IPS-20b (cell line): ENCODE data around the gene EPHA10.

Experiments used
- H3K27ac ChIP-seq: one replicate; pipeline ENCODE4 v1.5.1; 2013; ENCODE audit warnings: low read length
- H3K27me3 ChIP-seq: 2 replicates; pipeline ENCODE4 v1.6.1; 2013; ENCODE audit warnings: mild to moderate bottlenecking, low read length, inconsistent platforms; ENCODE audit not compliant: insufficient read depth
- H3K36me3 ChIP-seq: 2 replicates; pipeline ENCODE4 v1.6.1; 2013; ENCODE audit warnings: low read depth, mild to moderate bottlenecking, inconsistent platforms, low read length, moderate library complexity; ENCODE audit not compliant: insufficient read depth
- H3K4me1 ChIP-seq: 2 replicates; pipeline ENCODE4 v1.6.1; 2013; ENCODE audit warnings: mild to moderate bottlenecking, control low read depth, inconsistent platforms, low read length, moderate library complexity; ENCODE audit not compliant: insufficient read depth
- H3K4me3 ChIP-seq: 2 replicates; pipeline ENCODE4 v1.5.1; 2013; ENCODE audit warnings: mild to moderate bottlenecking, low read length, inconsistent platforms
- H3K9ac ChIP-seq: 2 replicates; pipeline ENCODE4 v1.6.1; 2013; ENCODE audit warnings: low read depth, mild to moderate bottlenecking, inconsistent platforms, low read length, moderate library complexity
- H3K9me3 ChIP-seq: 2 replicates; pipeline ENCODE4 v1.6.1; 2013; ENCODE audit warnings: mild to moderate bottlenecking, low read depth, low read length, inconsistent platforms; ENCODE audit not compliant: insufficient read depth

EPHA10 gene

DNA sequence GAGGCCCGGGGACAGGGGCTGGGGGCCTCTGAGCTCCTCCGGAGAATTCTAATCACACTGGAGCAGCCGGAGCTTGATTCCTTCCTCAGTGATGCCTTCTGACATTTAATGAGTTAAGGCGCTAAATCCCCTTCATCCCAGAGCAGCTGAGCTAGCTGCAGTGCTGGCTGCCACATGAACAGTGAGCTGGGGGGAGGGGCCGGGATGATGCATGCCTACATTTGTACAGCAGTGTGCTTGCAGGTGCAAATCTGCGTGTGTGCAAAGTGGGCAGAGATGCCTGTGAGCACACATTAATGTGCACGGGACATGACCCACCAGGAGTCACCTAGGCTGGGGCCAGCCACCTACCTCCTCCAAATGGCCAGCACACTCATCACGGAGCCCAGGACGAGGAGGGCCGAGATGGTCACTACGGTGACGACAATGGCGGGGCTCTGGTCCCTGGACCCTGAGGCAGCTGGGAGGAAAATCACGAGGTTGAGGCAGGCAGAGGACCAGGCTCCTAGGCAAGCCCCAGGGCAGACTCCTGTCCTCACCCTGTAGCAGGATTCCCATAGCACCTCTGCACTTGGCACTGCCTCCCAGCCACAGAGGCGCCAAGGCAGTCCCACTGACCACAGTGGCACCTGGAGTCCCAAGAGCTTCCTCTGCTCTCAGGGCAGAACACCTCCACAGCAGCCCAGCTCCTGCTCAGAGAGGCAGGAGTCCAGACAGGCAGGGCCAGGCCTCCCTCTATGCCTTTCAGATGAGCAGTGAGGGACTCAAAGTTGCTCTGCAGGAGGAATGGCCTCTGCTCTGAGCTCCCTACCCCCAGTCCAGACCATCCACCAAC, 38.0 kb downstream of the EPHA10 start:
- Histone ChIP-seq H3K9me3 (no peaks in the 10 kb centered on the region), H3K4me1 (no peaks in the 10 kb centered on the region), H3K27me3 (peaks cover 29% of the 10 kb centered on the region), H3K27ac (no peak overlapping the region), H3K4me3 (no peak overlapping the region), H3K9ac (no peak overlapping the region), H3K36me3 (no peaks in the 10 kb centered on the region)

DNA sequence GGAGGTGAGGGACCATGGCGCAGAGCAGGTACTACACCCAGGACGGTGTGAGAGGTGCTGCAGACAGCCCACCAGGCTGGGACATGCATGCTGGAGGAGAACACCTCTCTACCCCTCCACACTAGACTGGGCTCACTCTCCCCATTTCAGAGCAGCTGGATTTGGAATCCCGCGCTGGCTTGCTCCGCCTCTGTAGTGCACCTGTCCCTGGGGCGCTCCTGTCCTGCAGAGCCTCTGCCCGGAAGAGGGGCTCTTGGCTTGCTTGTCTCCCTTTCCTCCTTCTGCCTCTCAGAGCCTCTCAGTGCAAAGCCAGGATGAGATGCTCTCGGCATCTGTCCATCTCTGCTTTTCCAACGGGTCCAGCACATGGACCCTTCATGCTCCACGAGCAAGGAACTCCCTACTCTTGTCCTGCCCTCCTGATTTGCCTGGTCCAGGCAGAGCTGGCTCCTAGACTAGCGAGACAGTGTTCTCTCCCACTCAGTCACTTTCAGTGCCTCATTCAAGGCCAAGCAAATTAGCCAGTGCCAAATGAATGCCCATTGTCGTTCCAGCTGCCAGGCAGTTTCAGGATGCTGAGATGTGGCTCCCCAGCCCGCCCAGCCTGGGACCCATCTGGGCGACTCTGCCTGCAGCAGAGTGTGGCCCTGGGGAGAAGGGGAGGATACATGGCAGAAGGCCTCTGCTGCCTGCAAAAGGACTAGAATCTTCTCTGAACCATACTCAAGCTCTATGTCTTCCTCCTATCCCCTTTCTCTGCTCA, 38.9 kb downstream of the EPHA10 start:
- H3K27me3 ChIP-seq, result peaks cover 29% of the 10 kb centered on the region

DNA sequence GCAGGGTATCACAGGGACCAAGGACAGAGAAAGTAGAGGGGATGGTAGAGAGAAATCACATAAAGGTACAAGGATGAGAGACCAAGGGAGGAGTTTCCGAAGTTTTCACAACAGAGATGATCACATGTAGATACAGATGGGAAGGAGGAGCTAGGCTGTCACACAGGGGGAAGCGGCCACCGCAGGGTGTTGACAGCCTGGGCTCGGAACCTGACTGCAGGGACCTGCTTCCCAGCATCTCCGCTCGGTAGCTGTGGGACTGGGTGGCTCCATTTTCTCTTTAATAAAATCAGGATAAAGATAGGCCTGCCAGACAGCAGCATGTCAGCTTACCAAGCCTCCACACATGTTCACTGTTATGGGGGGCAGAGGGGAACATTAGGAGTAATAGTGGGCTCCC, 40.3 kb downstream of the EPHA10 start:
- Histone ChIP-seq H3K27me3 (peaks cover 26% of the 10 kb centered on the region; the same call in 1 of the 2 replicates), H3K36me3 (no peaks in the 10 kb centered on the region), H3K9me3 (no peaks in the 10 kb centered on the region), H3K4me1 (no peaks in the 10 kb centered on the region), H3K9ac (no peak overlapping the region), H3K27ac (no peak overlapping the region), H3K4me3 (no peak overlapping the region)

More for the DNA sequence above, 38.9 kb downstream of the EPHA10 start:
- Histone ChIP-seq H3K9me3 (no peaks in the 10 kb centered on the region), H3K27ac (no peak overlapping the region), H3K4me3 (no peak overlapping the region), H3K36me3 (no peaks in the 10 kb centered on the region), H3K9ac (no peak overlapping the region), H3K4me1 (no peaks in the 10 kb centered on the region)

DNA sequence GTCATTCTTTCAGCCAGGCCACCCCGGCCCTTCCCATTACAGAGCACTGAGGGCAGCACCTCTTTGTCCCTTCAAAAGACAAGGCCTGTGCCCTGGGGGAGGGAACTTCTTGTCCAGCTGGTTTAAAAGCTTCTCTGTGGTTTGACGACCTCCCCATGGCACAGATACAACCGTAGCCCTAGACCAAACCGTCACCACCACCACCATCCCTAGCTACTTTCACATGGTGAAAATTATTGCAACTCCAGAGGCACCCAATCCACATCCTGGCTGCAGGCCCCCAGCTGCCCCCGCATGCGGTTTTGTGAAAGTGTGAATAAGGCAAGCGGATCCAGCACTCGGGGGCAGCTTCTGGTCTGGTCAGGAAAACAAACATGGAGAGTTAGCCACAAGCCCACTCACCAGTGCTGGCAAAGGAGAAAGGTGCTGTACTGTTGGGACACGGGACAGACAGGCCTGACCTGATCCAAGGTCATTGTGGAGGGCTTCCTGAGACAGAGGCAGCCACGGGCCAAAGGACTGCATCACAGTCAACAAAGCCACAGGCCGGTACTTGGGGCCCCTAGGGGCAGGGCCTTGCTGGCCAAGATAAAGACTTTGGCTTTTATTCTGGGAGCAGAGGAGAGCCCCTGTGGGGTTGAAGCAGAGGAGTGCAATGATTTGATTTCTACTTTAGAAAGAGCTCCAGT, 41.4 kb downstream of the EPHA10 start:
- no peak overlapping the region for H3K9ac ChIP-seq
- H3K27ac ChIP-seq, result no peak overlapping the region
- H3K4me3 ChIP-seq, result no peak overlapping the region
- no peaks in the 10 kb centered on the region for H3K4me1 ChIP-seq
- H3K27me3 ChIP-seq, result peaks cover 18% of the 10 kb centered on the region; the same call in 1 of the 2 replicates
- no peaks in the 10 kb centered on the region for H3K9me3 ChIP-seq
- no peaks in the 10 kb centered on the region for H3K36me3 ChIP-seq

DNA sequence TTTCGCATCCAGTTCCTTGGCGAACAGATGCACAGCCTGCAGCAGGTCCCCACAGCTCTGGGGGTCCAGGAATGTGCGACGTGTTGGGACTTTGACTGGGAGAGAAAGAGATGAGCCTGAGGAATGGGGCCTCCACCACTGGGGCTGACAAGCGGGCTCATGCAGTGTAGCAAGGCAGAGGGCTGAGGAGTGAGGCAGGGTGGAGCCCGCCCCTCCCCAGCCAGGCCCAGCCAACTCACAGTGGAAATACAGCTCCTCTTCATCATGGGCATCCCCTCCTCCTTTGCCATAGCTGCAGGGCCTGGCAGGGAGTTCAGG, 41.9 kb downstream of the EPHA10 start:
- H3K27ac ChIP-seq, result no peak overlapping the region
- H3K4me1 ChIP-seq, result no peaks in the 10 kb centered on the region
- H3K4me3 ChIP-seq, result no peak overlapping the region
- no peaks in the 10 kb centered on the region for H3K9me3 ChIP-seq
- H3K27me3 ChIP-seq, result peaks cover 13% of the 10 kb centered on the region; the same call in 1 of the 2 replicates
- H3K36me3 ChIP-seq, result no peaks in the 10 kb centered on the region
- H3K9ac ChIP-seq, result no peak overlapping the region

DNA sequence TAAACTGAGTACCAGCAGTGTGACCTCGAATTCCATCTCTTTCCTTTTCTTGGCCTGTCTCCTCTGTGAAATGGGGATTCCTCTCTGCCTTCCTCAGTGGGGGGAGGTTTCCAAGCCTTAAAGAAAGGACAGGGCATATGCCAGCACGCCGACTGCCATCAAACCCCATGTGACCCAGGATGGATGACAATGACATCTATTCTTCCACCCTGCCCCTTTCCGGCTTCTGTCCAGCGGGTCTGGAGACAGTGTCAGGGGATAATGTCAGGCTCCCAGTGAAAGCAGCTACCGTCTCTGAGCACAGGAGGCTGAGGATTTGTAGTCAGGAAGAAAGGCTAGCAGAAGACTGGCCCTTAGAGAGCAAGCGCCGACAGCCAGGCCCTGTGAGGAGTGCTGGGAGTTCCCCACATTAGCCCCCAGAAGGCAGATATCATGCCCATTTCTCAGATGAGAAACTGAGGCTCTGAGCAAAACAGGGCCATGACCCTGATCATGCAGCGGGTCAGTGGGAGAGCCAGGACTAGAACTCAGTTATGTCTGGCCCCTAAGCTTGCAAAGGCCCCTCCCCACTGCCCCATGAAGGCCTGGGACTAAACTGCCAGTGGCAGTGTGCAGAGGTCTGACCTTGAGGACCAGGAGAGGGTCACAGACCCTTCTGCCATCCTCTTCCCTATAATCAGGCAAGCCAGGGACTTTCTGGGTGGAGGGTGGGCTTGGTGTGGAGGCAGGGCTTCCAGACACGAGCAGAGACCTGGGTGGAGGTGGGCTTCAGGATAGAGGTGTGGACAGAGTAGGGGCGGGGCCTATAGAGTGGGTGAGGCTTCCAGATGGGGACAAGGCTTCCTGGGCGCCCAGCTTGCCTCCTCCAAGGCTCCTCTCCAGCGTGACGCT, 42.5 kb downstream of the EPHA10 start:
- Histone ChIP-seq H3K9ac (no peak overlapping the region), H3K9me3 (no peaks in the 10 kb centered on the region), H3K4me3 (no peak overlapping the region), H3K36me3 (no peaks in the 10 kb centered on the region), H3K27me3 (peaks cover 7% of the 10 kb centered on the region; the same call in 1 of the 2 replicates), H3K4me1 (no peaks in the 10 kb centered on the region), H3K27ac (no peak overlapping the region)

DNA sequence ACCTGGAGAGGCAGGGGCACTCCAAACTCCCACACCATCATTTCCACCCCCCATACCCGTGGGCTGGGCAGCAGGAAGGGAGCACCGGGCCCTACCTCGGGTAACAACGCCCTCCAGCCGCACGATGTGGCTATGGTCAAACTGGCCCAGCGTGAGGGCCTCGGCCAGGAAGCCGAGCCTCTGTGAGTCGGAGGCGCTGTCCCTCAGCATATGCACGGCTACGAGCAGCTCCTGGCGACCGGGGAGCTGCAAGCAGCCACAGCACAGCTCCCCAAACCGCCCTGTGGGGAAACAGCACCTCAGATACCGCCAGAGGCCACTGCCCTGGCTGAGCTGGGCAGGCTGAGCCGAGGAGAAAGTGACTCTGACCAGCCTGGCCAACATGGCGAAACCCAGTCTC, 43.4 kb downstream of the EPHA10 start:
- no peaks in the 10 kb centered on the region for H3K4me1 ChIP-seq
- no peak overlapping the region for H3K27ac ChIP-seq
- no peaks in the 10 kb centered on the region for H3K9me3 ChIP-seq
- no peak overlapping the region for H3K4me3 ChIP-seq
- H3K27me3 ChIP-seq, result no peaks in the 10 kb centered on the region
- no peaks in the 10 kb centered on the region for H3K36me3 ChIP-seq
- H3K9ac ChIP-seq, result no peak overlapping the region

DNA sequence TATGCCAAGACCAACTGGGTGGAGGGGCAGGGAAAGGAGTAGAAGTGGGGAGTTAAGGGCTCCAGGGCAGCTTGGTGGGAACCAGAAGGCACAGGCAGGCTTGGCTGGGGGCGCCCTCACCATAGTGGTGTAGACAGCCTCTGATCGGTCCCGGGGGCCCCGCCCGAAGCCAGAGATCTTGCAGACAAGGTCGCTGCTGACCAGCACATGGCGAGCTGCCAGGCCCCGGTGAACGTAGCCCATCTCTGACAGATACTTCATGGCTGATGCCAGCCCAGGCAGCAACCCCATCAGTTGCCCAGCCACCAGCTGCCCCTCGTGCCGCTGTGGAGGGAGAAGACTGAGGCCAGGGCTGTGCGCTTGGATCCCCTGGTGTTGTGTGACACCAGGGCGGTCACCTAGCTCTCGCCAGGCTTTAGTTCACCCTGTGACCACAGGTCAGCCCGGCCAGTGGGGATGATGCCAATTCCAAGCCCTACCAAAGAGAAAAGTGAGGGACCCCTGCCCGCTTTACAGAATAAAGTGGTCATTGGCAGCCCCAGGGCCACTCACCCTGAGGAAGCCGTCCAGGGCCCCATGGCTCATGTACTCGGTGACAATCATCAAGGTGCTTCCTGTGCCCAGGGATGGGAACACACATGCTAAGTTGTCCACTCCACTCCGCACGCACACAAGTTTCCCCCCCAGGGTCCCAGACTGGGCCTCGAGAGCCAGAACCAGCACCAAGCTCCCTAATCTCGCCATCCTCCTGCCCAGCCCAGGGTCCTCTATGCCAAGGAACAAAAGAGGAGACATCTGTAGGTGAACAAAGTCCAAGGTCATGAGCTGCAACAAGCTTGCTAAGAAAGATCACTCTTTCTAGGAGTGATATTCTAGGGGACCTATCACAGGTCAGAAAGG, 44.4 kb downstream of the EPHA10 start:
- Histone ChIP-seq H3K36me3 (no peaks in the 10 kb centered on the region), H3K4me3 (no peak overlapping the region), H3K27ac (no peak overlapping the region), H3K9ac (no peak overlapping the region), H3K4me1 (no peaks in the 10 kb centered on the region), H3K27me3 (no peaks in the 10 kb centered on the region), H3K9me3 (no peaks in the 10 kb centered on the region)

DNA sequence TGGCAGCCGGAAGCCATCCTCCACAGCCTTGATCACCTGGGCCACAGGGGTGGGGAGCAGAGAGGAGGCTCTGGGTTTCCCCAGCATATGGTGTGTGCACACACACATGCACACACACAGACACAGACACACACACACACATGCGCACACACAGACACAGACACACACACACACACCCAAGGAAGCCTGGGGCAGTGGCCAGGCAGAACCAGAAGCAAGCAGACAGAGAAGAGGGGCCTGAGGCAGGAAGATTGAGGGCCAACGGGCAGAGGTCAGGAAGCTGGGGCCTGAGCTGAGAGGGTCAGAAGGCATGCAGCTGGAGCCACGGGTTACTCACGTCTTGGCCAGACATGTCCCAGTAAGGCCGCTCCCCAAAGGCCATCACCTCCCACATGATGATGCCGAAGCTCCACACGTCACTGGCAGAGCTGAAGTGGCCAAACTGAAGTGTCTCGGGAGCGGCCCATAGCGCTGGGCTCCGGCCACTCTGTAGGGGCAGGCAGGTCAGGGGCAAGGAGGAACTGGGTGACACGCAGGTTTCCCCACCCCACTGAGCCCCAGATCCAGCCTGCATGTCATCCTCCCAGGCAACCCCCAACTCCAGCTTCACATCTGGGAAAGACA, 45.2 kb downstream of the EPHA10 start:
- Histone ChIP-seq H3K27me3 (no peaks in the 10 kb centered on the region), H3K36me3 (no peaks in the 10 kb centered on the region), H3K9ac (no peak overlapping the region), H3K9me3 (no peaks in the 10 kb centered on the region), H3K4me1 (no peaks in the 10 kb centered on the region), H3K27ac (no peak overlapping the region), H3K4me3 (no peak overlapping the region)

DNA sequence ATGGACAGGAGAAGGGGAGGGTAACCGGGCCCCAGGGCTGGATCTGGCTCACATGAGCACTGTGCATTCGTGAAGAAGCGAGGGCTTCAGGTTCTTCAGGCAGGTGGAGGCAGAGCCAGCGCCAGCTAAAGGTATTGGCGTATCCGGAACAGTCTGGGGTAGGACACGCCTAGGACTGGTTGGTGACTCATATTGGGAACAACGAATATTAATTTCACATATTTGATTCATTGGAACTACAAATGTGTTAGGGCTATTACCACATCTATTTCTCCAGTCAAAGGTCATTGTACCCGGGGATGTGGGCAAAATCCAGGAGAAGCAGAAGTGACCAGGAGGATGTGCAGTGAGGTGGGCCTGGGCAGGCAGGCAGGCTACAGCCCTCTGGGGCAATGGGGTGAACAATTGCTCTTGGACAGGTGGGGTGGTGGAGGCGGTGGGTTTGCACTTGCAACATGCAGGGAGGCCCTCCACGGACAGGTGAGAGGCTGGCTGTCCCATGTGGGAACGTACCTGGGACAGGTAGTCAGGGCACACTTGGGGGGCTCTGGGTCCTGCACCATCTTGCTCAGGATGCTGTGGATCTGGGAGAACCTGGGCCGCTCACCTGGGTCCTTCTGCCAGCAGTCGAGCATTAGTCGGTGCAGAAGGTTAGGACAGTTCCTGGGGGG, 45.9 kb downstream of the EPHA10 start:
- Histone ChIP-seq H3K9ac (no peak overlapping the region), H3K27ac (no peak overlapping the region), H3K9me3 (no peaks in the 10 kb centered on the region), H3K4me3 (no peak overlapping the region), H3K27me3 (no peaks in the 10 kb centered on the region), H3K36me3 (no peaks in the 10 kb centered on the region), H3K4me1 (no peaks in the 10 kb centered on the region)
